GM21528 (cell line): ENCODE results near the gene PTPN20.
"Not testable (repeated sequence)": the region's sequence is repeated elsewhere in the genome, so short reads cannot be mapped to it uniquely, and the experiment has no call there.

Experiments used
- ATAC-seq: cut with Tn5 transposase; IDR thresholded peaks from one replicate; pipeline ENCODE4 v1.9.1; 2021; ENCODE audit warnings: mild to moderate bottlenecking, moderate library complexity; ENCODE audit not compliant: unreplicated experiment, low FRiP score

The PTPN20 gene

DNA sequence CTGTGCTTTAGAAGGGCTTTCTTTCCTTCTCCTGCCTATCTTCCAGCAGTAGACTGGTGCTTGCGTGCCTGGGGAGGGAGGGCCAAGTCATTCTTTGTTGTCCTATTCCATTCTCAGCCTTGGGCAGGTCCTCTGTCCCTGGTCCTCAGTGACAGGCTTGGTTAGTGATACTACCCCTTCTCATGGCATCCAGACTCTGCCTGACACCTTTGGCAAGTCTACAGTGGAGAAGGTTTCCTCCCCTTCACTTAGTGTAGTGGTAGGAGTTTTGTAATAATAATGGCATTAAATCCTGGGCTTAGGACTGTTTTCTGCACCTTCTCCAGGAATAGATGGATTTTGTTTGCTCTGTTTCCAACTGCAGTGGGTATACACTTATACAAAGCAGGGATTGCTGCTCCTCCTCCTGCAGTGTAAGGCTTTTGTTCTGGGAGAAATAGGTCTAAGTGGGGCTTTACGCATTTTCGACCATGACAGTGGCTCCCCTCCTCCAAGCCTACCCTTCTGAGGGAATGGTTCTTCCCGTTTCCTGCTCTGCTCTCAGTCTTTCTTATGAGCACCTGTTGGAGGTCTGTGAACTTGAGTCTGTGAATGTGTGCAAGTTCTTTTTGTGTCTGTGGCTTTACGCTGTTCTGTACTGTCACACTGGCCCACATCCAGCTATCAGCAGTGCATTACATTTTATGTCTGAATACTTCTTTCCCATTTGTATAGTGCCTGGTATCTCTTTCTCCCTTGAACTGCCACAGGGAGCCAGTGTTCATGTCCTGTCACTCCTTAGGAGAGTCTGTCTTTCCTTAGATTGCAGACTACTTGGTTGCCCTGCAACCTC, 37.7 kb downstream of the PTPN20 start:
- ATAC-seq, result not testable (repeated sequence)

DNA sequence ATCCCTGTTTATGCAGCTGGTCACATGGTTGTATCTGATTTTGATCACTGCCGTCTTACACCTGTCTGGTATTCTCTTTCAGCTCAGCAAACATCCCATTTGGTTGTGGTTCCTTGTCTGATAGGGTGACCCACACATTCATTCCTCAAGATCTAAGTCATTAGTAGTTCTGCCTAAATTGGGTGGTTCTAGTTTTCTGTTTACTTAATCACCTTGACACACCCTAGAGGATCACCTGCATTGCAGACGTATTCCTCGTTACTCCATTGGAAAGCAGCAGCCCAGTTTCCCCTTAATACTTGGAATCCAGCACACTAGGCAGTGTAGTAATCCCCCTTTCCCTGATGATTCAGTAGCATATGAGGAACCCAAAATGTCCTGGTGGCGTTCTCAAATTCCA, 41.3 kb downstream of the PTPN20 start:
- ATAC-seq, result not testable (repeated sequence)

DNA sequence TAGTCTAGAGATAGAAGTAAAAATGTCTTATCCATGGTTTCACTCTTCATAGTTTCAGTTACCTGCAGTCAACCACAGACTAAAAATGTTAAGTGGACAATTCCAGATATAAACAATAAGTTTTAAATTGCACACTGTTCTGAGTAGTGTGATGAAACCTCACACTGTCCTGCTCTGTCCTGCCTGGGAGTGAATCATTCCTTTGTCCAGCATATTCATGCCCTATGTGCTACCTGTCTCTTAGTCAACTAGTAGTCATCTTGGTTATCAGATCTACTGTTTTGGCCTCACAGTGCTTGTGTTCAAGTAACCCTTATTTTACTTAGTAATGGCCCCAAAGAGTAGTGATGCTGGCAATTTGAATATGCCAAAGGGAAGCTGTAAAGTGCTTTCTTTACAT, 49.5 kb downstream of the PTPN20 start:
- not testable (repeated sequence) for ATAC-seq

DNA sequence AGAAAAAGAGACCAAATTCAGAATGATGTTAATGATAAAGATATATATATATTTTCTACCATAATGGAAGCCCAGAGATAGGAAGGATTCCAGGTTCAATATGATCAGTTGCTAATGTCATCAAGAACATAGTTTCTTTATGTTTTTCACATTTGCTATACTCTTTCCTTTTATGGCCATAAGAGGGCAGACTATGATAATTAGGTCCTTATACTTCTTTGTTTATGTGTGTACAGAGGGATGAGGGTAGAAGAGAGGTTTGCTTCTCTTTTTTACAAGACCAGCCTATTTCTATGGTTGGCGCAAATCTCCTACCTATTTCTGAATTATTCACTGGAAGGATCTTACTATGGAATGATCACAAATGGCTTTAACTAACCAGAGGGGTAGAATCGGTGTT, 52.1 kb downstream of the PTPN20 start:
- not testable (repeated sequence) for ATAC-seq

DNA sequence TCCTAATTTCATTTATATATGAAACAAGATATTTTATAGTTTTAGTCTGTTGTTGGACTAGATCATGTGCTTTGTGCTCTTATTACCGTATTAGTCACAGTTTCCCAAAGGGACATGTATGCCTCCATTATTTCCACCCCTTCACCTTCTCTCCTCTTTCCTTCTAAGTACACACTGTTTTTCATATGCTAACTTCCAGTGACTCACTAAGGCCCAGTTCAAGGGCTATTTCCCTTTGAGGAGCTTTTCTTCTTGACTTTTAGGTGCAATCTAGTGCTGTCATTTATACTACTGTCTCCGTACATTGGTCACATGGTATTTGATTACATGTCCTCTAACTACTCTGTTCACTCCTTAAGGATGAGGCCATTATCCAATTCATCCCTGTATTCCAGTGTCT, 55.8 kb downstream of the PTPN20 start:
- not testable (repeated sequence) for ATAC-seq

DNA sequence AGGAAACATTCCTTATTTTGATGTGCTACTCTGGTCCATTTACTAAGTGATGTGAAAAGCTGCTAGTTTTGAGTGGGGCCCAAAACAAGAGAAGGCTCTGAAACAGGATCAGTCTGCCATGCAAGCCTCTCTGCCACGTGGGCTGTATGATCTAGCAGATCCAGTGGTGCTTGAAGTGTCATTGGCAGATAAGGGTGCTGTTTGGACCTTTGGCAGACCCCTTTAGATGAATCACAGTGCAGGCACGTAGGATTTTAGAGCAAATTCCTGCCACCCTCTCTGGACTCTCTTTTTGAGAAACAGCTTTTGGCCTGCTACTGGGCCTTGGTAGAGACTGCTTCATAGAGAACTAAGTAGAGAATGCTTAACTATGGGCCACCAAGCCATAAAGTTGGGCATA, 69.0 kb downstream of the PTPN20 start:
- ATAC-seq, result not testable (repeated sequence)

DNA sequence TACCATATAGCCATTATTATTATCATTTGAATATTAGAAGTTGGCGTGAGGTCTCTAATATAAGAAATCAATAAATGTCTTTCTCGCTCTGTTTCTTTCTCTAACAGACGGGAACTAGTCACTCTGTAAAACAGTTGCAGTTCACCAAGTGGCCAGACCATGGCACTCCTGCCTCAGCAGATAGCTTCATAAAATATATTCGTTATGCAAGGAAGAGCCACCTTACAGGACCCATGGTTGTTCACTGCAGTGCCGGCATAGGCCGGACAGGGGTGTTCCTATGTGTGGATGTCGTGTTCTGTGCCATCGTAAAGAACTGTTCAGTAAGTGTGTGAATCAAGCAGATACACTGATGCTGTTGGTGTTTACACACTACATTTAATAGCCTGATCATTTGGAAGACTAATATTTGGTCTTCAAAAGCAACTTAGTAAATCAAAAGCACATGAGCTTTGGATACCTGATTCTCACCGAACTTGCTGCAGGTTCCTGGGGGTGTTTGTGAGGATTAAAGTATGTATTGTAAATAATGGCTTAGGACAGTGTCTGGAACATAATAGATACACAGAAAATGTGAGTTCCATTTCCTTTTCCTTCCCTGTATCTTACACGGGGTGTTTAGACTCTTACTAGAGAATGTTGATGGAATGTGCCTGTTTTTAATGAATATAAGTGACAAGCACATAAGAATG, 76.2 kb downstream of the PTPN20 start:
- peak; percentile 79 for ATAC-seq

DNA sequence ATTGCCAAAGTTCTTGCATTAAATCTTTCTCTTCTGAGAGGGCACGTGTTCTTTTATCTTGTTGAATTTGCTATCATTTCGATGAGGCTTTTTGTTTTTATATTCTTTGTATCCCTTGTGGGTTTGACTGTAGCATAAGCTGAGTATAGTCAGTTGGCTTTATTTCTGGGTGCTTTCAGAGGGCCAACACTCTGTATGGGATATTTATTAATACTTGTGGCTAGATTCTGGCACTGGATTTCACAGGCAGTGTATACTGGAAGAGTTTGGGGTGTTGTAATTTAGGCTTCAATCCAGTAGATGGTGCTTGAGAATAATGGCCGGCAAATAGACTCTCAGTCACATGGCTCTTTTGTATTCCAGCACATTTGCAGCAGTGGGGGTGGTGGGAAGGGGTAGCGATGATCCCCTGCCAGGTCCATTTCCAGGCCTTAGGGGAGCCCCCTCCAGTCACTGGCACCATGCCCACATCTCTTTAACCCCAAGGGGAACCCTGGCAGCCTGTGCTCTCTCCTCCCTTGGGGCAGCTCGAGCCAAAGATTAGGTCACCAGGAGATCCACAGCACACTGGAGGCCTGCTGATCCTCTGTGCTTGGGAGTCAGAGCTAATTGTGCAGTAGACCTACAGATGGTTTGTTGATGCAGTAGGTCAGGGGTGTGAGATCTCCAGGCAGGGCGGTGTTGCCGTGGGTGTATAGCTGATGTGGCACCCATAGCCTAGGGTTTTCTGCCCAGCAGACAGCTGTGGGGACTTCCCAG, 81.8 kb downstream of the PTPN20 start:
- no peak for ATAC-seq

DNA sequence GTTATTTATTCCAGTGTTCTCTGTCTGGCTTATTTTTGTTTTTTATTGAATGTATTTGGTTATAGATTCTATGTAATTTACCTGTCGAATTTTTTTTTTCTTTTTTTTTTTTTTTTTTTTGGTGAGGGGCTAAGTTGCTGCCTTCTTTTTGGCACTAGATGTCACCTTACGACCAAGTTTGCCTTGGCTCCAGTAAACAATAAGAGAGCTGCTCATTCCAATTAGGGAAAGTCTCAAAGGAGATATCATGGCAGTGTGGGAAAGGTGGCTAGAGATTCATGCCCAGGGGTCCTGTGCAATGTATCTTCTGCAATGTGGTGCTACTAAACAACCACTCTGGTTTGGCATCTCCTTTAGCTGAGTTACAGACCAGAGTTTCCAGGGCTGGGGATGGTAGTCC, 84.0 kb downstream of the PTPN20 start:
- no peak for ATAC-seq

DNA sequence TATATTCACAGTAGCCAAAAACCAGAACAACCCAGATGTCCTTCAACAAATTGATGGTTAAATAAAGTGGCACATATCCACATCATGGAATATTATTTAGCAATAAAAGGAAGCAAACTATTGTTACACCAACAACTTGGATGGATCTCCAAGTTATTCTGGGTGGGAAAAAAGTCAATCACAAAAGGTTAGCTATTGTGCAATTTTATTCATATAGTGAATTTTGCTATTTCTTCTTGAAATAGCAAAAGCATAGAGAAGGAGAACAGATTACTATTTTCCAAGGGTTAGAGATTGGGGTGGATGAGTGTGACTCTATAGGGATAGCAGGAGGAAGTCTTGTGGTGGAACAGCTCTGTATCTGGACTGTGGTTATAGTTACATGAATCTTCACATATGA, 87.0 kb downstream of the PTPN20 start:
- ATAC-seq, result no peak

DNA sequence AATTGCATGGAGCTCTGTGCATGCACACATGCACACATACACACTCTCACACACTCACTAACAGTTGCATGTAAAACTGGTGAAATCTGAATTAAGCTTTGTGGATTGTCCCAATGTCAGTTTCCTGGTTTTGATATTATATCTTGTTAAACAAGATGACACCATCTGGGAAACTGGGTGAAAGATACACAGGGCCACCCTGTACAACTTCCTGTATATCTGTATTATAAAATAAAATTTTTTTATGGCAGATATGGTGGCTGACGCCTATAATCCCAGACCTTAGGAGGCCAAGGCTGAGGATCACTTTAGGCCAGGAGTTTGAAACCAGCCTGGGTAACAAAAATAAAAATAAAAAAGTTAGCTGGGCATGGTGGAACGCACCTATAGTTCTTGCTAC, 87.4 kb downstream of the PTPN20 start:
- ATAC-seq, result no peak

DNA sequence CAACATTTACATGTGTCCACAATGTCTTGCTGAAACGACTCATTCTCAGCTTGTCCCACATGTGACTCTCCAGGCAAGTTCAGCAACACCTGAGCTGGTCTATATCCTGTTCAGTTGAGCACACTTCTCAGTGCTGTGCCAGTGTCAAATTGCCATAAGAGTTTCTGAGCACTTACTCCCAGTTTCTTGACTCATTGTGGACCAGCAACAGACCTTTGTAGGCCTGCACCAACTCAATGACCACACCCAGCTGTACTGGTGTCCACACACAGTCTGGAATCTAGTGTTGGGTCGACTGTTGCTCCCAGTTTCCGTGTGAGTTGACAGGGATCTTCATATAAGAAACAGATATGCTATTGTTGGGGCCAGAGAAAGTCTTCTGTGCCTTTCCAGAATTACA, 88.0 kb downstream of the PTPN20 start:
- no peak for ATAC-seq

DNA sequence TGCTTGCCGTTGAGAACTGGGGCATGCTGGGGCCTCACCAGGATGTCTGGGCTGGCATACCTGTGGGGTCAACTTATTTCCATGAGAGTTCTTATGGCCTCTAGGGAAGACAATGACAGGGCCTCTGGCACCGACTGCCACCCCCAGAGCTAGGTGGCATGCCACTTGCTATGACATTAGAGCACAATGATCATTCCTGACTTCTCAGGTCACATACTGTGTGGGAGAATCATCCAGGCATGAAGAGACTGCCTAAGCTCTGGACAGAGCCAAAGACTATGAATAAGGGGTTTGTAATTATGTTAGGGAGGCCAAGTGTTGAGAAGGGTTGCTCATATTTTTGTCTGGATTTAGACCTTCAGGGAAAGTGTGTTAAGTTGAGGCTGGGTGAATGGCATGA, 97.5 kb downstream of the PTPN20 start:
- no peak for ATAC-seq

DNA sequence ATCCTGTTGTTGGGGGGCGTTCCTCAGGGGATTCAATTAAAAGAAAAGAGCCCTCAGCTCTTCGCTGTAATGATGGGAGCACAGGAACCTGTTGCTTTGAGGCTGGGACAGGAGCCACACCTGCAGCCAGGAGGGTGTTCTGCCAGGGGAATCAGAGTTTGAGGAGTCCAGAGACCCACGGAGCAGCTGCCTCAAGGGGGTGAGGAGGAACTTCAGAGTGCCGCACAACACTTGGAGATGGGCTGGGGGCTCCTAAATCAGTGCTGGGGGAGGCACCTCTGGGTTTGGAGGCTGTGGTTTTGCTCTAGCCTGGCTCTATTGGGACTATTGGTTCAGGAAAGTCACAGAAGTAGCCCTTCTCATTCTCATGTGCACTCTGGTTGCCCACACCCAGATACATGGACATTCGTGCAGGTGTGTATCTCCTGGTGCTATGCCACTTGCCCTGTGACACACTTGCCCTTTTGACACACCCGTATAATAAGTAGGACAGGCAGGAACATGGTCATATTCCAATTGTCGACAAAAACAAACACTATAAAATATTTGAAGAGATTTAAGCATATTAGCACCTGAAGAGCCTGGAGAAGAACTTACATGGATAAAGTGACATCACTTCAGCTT, 98.1 kb downstream of the PTPN20 start:
- no peak for ATAC-seq

DNA sequence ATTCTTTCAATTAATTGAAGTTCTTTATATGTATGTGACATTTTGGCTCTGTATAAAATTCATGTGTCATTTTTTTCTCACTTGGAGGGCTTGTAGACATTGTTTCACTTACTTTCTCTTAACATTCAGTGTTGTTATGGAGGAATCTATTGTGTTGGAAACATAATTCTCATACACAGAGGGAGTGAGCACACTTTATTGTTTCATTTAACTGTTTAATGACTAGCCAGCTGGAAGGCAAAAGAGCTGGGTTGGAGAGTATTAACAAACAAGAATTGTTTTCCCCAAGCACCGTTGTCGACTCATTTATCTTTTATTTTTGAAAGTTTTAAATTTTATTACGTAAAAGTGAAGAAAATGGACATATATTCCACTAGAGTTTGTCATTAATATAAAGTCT, 98.8 kb downstream of the PTPN20 start:
- ATAC-seq, result no peak

DNA sequence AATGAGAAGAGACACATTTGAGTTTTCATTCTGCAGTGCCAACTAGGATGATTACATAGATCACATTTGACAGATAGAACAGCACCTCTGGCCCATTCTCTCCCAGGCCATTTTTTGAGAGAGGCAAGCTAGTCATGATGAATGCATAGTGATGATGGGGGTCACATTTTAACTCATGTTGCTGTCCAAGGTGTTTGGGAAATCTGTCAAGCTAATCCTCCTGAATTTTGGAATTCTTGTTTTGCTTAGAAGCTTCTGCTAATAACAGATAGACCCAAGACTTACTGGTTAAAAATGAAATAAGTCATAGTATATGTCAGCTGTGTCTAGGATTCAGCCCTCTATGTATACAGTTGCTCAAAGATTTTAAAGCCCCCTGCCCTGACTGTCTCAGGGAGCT, 101.0 kb downstream of the PTPN20 start:
- no peak for ATAC-seq

DNA sequence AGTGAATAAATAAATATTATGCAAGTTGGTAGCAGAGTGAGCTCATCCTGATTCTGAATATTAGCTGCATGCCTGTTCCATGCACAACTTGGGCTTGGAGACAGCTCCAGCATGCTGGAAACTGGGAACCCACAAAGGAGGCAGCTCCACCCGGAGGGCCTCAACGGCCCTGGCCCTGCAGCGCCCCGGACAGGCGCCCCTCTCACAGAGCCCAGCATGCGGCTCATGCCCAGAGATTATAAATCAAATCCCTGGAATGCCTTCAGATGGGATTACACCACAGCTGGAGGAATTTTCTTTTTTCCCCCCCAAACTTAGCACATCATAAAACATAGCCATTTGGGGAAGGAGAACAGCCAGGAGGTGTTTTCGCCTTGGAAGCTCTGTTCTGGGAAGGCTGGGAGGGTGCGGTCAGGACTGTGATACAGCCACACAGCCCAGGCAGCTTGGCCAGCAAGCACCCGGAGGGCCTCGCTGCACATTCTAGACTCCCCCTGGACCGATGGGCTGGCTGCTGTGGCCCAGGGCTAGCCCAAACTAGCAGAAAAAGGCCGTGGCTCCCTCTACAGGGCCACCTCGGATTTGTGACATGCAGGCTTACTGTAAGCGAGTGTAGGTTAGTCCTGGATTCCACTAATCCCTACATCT, 102.4 kb downstream of the PTPN20 start:
- no peak for ATAC-seq

DNA sequence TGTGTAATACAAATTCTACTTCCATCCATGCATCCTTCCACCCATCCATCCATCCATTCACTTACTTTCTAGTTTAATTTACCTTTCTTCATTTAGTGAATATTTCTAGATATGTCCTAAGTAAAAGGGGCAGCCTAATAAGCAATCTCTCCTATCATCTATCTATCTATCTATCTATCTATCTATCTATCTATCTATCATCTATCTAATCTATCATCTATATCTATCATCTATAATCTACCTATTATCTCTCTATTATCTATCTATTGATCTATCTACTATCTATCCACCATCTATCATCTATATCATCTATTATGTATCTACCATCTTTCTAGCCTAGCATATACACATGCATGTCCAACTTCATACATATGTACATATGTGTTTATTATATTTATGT, 104.2 kb downstream of the PTPN20 start:
- no peak for ATAC-seq

DNA sequence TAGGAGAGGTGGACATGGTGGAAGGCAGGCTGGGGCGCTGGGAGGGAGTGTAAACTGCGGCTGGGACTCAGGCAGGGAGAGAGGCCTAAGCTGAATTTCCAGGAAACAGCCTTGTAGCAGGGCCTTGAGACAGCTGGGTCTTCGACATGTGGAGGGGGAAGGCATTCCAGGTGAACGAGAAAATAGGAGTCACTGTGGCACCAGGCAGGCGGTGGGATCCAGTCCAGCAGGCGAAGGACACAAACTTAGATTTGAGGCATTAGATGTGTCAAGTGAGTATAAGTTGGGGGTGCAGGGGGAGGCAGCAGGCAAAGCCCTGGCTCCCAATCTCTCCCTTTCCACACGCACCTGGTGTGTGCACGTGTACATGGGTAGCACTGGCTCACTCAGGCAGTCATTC, 105.3 kb downstream of the PTPN20 start:
- ATAC-seq, result no peak

DNA sequence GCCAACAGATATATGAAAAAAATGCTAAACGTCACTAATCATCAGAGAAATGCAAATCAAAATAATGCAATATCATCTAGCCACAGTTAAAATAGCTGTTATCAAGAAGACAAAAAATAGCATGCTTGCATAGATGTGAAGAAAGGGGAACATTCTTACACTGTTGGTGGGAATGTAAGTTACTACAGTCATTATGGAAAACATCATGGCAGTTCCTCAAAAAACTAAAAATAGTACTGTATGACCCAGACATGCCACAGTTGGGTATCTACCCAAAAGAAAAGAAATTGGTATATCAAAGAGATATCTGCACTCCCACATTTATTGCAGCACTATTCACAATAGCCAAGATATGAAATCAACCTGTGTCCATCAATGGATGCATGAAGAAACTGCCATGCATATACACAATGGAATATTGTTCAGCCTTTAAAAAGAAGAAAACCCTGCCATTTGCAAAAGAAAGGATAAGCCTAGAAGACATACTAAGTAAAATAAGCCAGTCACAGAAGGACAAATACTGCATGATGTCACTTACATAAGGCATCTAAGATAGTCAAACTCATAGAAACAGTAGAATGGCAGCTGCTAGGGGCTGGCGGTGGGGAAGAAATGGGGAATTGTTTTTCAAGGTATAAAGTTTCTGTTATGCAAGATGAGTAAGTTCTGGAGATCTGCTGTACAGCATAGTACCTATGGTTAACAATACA, 107.0 kb downstream of the PTPN20 start:
- ATAC-seq, result no peak
